Endothelial cell of umbilical vein (primary cell): ENCODE data around the gene XXYLT1. TPM values are rescaled to one million over a fixed set of nuclear protein-coding genes. Genes with fewer than 3 reads are reported as not detected.

ENCODE experiments used
- BruUV-seq: library from RNA; stranded (reverse); fragments of 400-500 nt; replicated peaks from 2 replicates; lab custom pipeline; 2021; lab: Mats Ljungman, UMichigan
- CTCF ChIA-PET: fragments of 300-600, 350-600 bp; sonication (Branson Sonifier 250); formaldehyde crosslinking; loops from one replicate; lab custom pipeline; 2021; ENCODE audit warnings: antibody characterized with exemption, inconsistent platforms; lab: Charles Lee
- POLR2A ChIA-PET: fragments of 300-600, 350-600 bp; sonication (Branson Sonifier 250); formaldehyde crosslinking; loops from one replicate; lab custom pipeline; 2021; ENCODE audit warnings: antibody characterized with exemption, inconsistent platforms; lab: Charles Lee
- DNase-seq: peaks from one replicate; pipeline ENCODE4 v3.0.0-alpha.2; 2011; ENCODE audit warnings: low read depth, low spot score
- FAIRE-seq: peaks from 2 replicates; lab custom pipeline; 2011; peaks lifted over from hg19 to GRCh38; lab: Jason Lieb, UNC
- H2AFZ ChIP-seq: 2 replicates; pipeline ENCODE4 v1.6.0; 2012; ENCODE audit warnings: low read depth, low read length, control low read depth, inconsistent platforms
- H3K27ac ChIP-seq: 2 replicates; pipeline ENCODE4 v1.5.1; 2011; ENCODE audit warnings: low read depth, mild to moderate bottlenecking, control low read depth, low read length, moderate library complexity; ENCODE audit not compliant: insufficient read depth
- H3K27me3 ChIP-seq, 2 experiments: 2 replicates each; pipeline versions ENCODE4 v1.6.0 to v1.6.1; 2011; ENCODE audit warnings: low read length in 2 of 2, mixed read lengths in 1 of 2; ENCODE audit not compliant: control insufficient read depth in 2 of 2, insufficient read depth in 2 of 2
- H3K36me3 ChIP-seq, 2 experiments: 2 replicates in 1 of 2; 3 replicates in 1 of 2; pipeline ENCODE4 v1.5.1; 2011; ENCODE audit warnings: low read length in 2 of 2, mild to moderate bottlenecking in 1 of 2, moderate library complexity in 1 of 2; ENCODE audit not compliant: control insufficient read depth in 2 of 2, insufficient read depth in 2 of 2; ENCODE audit errors: extremely low read depth in 1 of 2
- H3K4me1 ChIP-seq: 3 replicates; pipeline ENCODE4 v1.5.1; 2011; ENCODE audit warnings: mild to moderate bottlenecking, low read length; ENCODE audit not compliant: control insufficient read depth, insufficient read depth; ENCODE audit errors: extremely low read depth
- H3K4me2 ChIP-seq: 2 replicates; pipeline ENCODE4 v1.6.1; 2011; ENCODE audit warnings: low read length, control low read depth, mixed read lengths; ENCODE audit not compliant: insufficient read depth
- H3K4me3 ChIP-seq, 3 experiments: fragments of 200-600 bp in 1 of 3; sonication (generic), shearing (Covaris generic) in 1 of 3; replicated peaks in 1 of 3; 2 replicates each; pipeline ENCODE4 v1.5.1; 2011 to 2016; ENCODE audit warnings: control low read depth in 3 of 3, low read length in 3 of 3, mild to moderate bottlenecking in 2 of 3, inconsistent platforms in 1 of 3, low read depth in 1 of 3, moderate library complexity in 1 of 3; ENCODE audit not compliant: insufficient read depth in 1 of 3
- H3K79me2 ChIP-seq: 2 replicates; pipeline ENCODE4 v1.6.0; 2012; ENCODE audit warnings: low read length, inconsistent platforms; ENCODE audit not compliant: control insufficient read depth, insufficient read depth
- H3K9ac ChIP-seq: replicated peaks from 2 replicates; pipeline ENCODE3; 2011; ENCODE audit warnings: low read length, control low read depth; ENCODE audit not compliant: insufficient read depth; ENCODE audit errors: extremely low read depth
- H3K9me1 ChIP-seq: replicated peaks from 3 replicates; pipeline ENCODE4 v1.6.0; 2011; ENCODE audit warnings: mild to moderate bottlenecking, low read length; ENCODE audit not compliant: control insufficient read depth, insufficient read depth; ENCODE audit errors: extremely low read depth
- H3K9me3 ChIP-seq: replicated peaks from 2 replicates; pipeline ENCODE4 v1.5.1; 2012; ENCODE audit warnings: low read length, inconsistent platforms; ENCODE audit not compliant: control insufficient read depth, insufficient read depth
- H4K20me1 ChIP-seq: replicated peaks from 2 replicates; pipeline ENCODE3; 2011; ENCODE audit warnings: mild to moderate bottlenecking, low read length; ENCODE audit not compliant: control insufficient read depth, insufficient read depth; ENCODE audit errors: extremely low read depth
- CTCF ChIP-seq, 2 donors: IDR thresholded peaks; 1 replicate in 1 of 2; 2 replicates in 1 of 2; pipeline ENCODE4 v1.5.1; 2011; ENCODE audit warnings: low read length in 2 of 2, mild to moderate bottlenecking in 2 of 2, moderate library complexity in 2 of 2, control low read depth in 1 of 2, inconsistent platforms in 1 of 2, low read depth in 1 of 2; ENCODE audit not compliant: insufficient read depth in 1 of 2; ENCODE audit errors: extremely low read depth in 1 of 2
- FOS ChIP-seq: IDR thresholded peaks from 2 replicates; pipeline ENCODE4 v1.6.1; 2011; ENCODE audit warnings: mild to moderate bottlenecking, low read length, moderate library complexity, borderline replicate concordance; ENCODE audit not compliant: insufficient read depth
- GATA2 ChIP-seq: IDR thresholded peaks from 2 replicates; pipeline ENCODE4 v1.7.0; 2011; ENCODE audit warnings: low read depth, mild to moderate bottlenecking, moderate library complexity, mixed read lengths, low read length; ENCODE audit not compliant: insufficient read length, insufficient read depth
- MAX ChIP-seq: IDR thresholded peaks from 2 replicates; pipeline ENCODE4 v1.6.1; 2011; ENCODE audit not compliant: insufficient read depth, insufficient read length
- POLR2AphosphoS5 ChIP-seq: IDR thresholded peaks from 2 replicates; pipeline ENCODE4 v1.6.1; 2012; ENCODE audit warnings: low read depth, mild to moderate bottlenecking, control low read depth, low read length, moderate library complexity; ENCODE audit not compliant: insufficient read depth
- dilution Hi-C: fragments of 300-500 bp; cut with MboI; formaldehyde crosslinking; loops from one replicate; pipeline ENCODE4 v1.15.0; 2019; ENCODE audit warnings: low sequenced_read_pairs; ENCODE audit not compliant: extremely low pct_ligation_motif_present
- intact Hi-C: fragments of 100-400 bp; cut with micrococcal nuclease; formaldehyde crosslinking; loops from one replicate; pipeline ENCODE4 v1.10.0; 2022
- polyA plus RNA-seq, 4 experiments: library from polyadenylated mRNA; depleted of rRNA in 3 of 4; stranded (reverse) in 3 of 4; unstranded in 1 of 4; fragments of >200 nt; gene quantifications; 2 replicates each; pipeline versions ENCODE4 v1.2.1 to v1.2.3, GENCODE V29; 2011 to 2012; ENCODE audit warnings: missing spikeins in 1 of 4
- total RNA-seq: library from RNA; stranded (reverse); gene quantifications from 2 replicates; pipeline ENCODE4 v1.2.3, GENCODE V29; 2021

Gene XXYLT1
- total and polyA plus RNA-seq, 2 donors (not counting 3 experiments of a cell fraction or from before 2014, with no cell fraction given): 54.4 to 78.1 TPM

DNA sequence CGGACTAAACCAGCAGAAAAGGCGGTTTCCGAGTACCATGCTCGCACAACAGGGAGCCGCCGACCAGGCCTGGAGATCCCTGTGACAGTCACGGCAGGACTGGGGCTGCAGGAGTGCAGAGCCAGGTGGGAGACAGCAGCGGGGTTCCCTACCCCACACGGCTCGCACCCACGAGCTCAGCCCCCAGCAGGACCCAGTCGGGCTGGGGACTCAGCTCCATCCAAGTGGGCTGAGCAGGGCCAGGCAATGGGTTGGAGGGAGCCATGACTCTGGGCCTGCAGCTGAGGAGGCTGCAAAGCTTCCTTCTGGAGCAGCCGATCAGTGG, 15.8 kb downstream of the XXYLT1 start:
- no peak for TF ChIP-seq CTCF (IDR thresholded peaks at IDR 0.05; ENCODE audit: extremely low read depth in 1 of 2, insufficient read depth in 1 of 2, low read depth in 1 of 2, low read length in 2 of 2)
- intact Hi-C loops (no loop called here), dilution Hi-C loops (loop anchor here (5.0 kb wide), 1 partner anchor 103 kb away; no protein-coding TSS in a partner anchor)
- BruUV-seq: no TSS peak
- Histone ChIP-seq H2AFZ (no peak overlapping the region), H3K4me3 (no peak overlapping the region), H3K27ac (no peak overlapping the region), H4K20me1 (no peaks in the 10 kb centered on the region), H3K79me2 (peaks cover 51% of the 10 kb centered on the region), H3K4me1 (peaks cover 19% of the 10 kb centered on the region), H3K4me2 (no peak overlapping the region), H3K9ac (no peak overlapping the region), H3K27me3 (no peaks in the 10 kb centered on the region), H3K9me3 (no peaks in the 10 kb centered on the region), H3K36me3 (no peaks in the 10 kb centered on the region), H3K9me1 (no peaks in the 10 kb centered on the region)
- FAIRE-seq (no peak), DNase-seq (no peak)
- POLR2A ChIA-PET: no interaction called here
- CTCF ChIA-PET: interaction anchor here (1.2 to 5.0 kb wide), 4 partner anchors 16 to 583 kb away, joined by 4 to 35 read pairs (median 8); partner anchors contain the start of genes LSG1 and XXYLT1

DNA sequence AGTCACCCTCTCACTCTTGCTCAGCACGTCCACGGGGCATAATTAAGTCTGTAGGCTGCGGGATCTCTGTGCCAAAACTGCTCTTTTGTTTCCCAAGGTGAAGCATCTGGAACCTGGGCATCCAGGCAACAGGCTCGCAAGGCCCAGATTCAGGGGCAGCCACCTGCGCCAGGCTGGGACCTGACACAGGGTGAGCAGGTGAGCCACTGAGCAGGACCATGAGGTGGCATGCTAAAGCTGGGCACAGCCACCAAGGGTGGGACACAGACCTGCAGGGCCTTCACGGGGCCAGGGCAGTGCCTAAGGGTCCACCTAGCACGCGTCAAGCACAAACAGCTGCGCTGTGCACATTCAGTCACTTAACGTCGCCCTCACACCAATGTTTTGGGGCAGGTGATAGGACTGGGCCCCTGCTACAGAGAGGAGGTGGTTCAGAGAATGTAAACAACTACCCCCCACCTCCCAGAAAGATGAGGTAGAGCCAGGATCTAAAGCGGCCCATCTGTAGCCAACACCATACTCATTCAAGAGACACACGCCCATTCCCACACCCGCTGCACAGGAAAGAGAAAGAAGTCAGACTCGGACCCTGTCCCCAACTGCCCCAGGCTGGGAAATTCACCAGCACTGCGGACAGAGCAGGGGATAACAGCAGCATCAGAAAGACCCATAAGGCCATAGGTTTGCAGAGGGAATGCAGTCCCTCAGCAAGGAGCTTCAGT, 16.3 kb downstream of the XXYLT1 start:
- no peak overlapping the region for H3K9ac ChIP-seq
- ChIA-PET CTCF (interaction anchor here (0.7 to 5.0 kb wide), 4 partner anchors 11 to 572 kb away, joined by 3 to 35 read pairs (median 4); partner anchors contain the start of gene XXYLT1), POLR2A (no interaction called here)
- H3K27me3 ChIP-seq: no peaks in the 10 kb centered on the region
- H3K9me1 ChIP-seq: no peaks in the 10 kb centered on the region
- no peak overlapping the region for H3K4me3 ChIP-seq
- H3K4me2 ChIP-seq: no peak overlapping the region
- H3K36me3 ChIP-seq: no peaks in the 10 kb centered on the region
- dilution Hi-C loops (loop anchor here (5.0 kb wide), 1 partner anchor 102 kb away; no protein-coding TSS in a partner anchor), intact Hi-C loops (no loop called here)
- H3K9me3 ChIP-seq: no peaks in the 10 kb centered on the region
- BruUV-seq: no TSS peak
- H2AFZ ChIP-seq: no peak overlapping the region
- FAIRE-seq: no peak
- H3K27ac ChIP-seq: no peak overlapping the region
- peaks cover 54% of the 10 kb centered on the region for H3K79me2 ChIP-seq
- peaks cover 19% of the 10 kb centered on the region for H3K4me1 ChIP-seq
- H4K20me1 ChIP-seq: no peaks in the 10 kb centered on the region
- DNase-seq: no peak
- no peak for TF ChIP-seq MAX
- TF ChIP-seq FOS: no peak
- TF ChIP-seq POLR2AphosphoS5: no peak
- TF ChIP-seq GATA2: no peak
